Right hindlimb (tissue), 1 donor: ENCODE data around the gene MERTK.
"Not testable (repeated sequence)": the region's sequence is repeated elsewhere in the genome, so short reads cannot be mapped to it uniquely, and the experiment has no call there.

ENCODE experiments used
- DNase-seq: peaks from one replicate; pipeline ENCODE4 v3.0.0-alpha.2; 2018

MERTK gene

DNA sequence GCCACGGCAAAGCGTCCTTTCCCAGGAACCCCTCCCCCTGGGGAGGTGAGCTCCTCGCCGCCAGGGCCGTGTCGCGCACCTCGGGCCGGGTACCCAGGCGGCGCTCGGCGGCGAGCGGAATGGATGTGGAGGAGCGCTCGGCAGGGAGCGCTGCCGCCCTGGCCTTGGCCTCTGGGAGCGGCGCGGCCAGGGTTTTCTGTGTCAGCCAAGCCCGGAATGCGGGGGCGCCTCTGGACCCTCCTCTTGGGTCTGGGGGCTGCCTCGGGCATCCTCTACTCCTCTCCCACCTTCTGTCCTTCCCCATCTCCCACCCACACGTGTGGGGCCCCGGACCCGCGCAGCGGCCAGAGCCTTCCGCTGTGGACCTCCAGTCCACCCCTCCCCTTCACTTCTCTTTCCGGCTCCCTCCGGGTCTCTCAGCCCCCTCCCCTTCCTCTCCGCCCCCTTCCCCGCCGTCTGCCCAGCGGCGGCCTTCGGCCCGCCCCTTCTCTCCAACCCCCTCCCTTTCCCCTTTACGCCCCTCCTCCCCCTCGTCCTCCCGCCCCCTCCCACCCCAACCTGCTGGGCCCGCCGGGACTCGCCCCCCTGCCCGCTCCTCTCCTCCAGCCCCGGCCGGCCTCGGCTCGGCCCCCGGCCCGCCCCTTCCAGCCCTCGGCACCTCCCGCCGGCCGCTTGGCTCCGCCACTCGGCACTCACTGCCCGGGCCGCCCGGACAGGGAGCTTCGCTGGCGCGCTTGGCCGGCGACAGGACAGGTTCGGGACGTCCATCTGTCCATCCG lies at the start of gene MERTK:
Gene MERTK, plus strand, starts transcription at position 684 of the 779 bp plus-strand sequence. CDS start 129 bp downstream, outside the sequence.
- DNase-seq = peak; percentile 96

DNA sequence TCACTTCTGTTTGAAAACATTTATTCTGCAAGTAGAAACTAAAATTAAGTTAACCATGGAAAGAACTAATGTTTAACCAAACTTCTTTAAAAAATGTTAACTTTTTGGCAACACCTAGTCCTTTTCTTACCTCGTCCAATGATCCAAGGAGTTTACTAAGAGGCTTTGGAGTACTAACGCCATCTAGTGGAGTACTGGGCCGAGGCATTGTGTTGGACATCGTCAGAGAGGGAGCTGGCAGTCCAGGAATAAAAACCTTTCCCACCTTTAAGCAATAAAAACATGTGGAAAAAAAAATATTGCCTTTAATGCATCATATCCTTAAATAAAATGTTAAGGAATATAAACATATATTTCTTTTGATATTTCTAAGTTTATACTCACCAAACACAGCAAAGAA lies 47.8 kb upstream of the MERTK start:
- DNase-seq = not testable (repeated sequence)

DNA sequence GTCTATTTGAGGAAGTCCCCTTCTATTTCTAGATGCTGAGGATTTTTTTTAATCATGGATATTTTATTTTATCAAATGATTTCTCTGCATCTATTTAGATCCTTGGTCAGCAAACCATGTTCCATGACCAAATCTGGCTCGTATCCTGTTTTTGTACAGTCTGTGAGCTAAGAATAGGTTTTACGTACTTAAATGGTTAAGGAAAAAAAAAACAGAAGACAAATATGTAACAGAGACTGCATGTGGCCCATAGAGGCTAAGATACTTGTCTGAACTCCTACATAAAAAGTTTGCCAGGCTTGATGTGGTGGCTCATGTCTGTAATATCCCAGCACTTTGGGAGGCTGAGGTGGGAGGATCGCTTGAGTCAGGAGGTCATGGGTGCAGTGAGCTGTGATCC lies 45.9 kb upstream of the MERTK start:
- DNase-seq = not testable (repeated sequence)

DNA sequence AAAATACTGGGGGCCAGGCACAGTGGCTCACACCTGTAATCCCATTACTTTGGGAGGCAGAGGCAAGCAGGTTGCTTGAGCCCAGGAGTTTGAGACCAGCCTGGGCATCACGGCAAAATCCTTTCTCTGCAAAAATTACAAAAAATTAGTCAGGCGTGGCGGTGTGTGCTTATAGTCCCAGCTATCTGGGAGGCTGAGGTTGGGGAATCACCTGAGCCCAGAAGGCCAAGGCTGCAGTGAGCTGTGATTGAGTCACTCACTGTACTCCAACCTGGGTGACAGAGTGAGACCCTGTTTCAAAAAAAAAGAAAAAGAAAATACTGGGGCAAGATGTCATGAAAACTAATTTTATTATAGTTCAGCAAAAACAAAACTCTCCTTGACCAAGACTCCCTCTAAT lies 38.4 kb upstream of the MERTK start:
- not testable (repeated sequence) for DNase-seq

DNA sequence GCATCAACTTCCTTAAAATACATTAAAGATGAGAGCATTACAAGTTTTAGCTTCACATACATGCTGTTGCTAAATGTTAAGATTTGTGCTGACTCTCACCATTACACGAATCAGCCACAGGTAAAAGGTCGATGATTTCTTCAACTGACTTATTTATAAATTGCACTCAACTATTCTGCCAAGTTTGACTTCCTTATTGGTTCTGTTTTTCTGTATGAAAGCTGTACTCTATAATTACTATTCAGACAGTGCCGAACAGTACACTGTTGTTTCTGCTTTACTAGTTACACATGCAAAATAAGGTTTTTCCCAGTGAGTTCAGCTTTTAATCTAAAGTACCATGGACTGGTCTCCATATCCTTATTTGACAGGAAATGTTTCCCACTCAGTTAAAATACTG lies 33.3 kb upstream of the MERTK start:
- not testable (repeated sequence) for DNase-seq

DNA sequence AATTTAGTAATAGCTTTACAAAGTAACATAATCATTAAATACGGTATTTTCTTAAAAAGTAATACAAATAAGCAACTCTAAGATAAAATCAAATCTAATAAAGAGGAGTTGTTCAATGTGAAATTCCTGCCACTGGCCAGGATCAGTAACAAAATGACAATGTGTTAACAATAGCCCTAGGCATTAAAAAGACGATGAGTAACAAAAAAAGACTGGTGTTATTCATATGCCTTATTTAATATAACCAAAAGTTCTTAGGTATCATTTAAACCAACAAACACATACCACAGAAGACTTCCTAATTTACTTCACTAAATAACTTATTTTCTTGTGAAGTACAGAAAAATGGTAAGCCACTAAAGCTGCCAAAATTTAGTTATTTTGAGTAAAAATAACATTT lies 25.6 kb upstream of the MERTK start:
- not testable (repeated sequence) for DNase-seq

DNA sequence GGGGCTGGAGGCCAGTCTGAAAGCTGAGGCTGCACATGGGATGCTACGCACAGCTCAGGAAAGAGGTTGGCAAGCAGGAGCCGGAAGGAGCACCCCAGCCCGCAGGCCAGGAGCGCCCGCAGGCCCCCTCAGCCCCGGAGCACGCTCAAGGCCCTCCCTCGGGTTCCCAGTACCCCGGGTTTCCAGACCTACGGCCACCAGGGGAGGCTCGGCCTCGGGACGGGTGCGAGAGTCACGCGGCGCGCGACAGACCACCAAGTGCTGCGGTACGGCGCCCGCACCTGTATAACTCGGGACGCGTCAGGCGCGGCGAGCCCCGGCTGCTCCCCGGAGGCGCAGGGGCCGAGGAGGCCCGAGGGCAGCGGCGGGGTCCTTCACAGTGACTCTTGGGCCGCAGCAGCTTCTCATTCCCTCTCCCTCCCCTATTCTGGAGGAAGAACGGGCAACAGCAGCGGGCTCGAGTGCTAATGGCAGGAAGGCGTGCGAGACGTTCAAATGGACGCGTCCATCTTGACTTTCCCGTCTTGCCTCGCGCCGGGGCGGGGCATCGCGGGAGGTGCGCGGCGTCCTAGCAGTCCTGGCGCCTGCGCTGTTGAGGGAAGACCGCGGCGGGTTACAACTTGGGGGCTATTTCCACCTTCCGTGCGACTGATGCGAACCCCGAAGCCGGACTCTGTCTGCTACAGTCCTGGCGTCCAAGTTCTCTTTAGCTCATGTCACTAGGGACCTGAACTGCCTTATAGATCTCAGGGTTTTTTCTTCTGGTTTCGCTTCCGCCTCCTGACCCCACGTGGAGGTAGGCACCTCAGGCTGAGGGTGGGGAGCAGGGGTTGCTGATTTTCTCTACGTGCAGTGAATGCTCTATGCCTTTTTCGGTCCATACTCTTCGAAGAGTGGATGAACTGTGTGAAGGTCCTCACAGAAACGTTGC lies 14.5 kb upstream of the MERTK start, which contains the start of gene ANAPC1:
Gene ANAPC1, minus strand, starts transcription at position 533 of the 931 bp plus-strand sequence. CDS start 3,368 bp downstream, outside the sequence.
- peak; percentile 90 for DNase-seq

DNA sequence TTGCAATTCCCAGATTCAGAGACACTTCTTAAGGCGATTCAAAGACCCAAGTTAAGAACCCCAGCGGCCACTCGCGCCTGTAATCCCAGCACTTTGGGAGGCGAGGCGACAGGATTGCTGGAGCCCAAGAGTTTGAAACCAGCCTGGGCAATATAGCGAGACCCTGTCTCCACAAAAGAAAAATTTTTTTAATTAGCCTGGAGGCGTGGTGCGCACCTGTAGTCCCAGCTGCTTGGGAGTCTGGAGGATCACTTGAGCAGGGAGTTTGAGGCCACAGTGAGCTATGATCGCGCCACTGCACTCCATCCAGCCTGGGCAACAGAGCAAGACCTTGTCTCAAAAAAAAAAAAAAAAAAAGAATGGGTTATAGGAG lies 13.8 kb upstream of the MERTK start:
- no peak for DNase-seq

DNA sequence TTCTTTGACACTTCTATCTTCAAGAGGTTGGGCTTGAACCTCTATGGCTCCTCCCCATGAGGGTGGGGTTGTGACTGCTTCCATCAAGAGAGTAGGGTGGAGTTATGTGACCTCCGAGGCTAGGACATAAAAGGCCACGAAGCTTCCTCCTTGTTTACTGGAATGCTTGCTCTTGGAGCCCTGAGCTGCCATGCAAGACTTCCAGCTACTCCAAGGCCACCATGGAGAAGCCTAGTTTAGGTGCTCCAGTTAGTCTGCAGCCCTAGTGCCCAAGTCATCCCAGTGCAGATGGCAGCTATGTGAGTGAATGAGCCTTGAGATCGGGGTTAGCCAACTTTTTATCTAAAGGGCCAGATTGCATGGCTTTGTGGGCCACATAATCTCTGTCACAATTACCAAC lies 2.4 kb upstream of the MERTK start:
- DNase-seq = no peak

DNA sequence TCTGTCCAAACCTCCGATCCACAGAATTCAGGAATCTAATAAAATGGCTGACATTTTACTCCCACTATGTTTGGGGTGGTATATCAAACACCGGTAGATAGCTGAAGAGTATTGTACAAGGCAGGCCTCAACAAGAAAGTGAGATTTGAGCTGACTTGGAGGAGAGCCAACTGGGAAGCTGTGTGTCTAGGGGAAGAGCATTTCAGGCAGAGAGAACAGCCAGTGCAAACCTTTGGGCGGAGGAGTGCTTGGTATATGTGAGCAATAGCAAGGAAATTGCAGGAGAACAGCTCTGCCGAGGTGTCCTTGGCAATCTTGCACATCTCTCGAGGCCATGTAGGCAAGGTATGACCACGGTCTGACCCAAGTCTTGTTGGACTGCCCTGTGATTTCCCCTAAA lies 1.8 kb upstream of the MERTK start:
- no peak for DNase-seq

DNA sequence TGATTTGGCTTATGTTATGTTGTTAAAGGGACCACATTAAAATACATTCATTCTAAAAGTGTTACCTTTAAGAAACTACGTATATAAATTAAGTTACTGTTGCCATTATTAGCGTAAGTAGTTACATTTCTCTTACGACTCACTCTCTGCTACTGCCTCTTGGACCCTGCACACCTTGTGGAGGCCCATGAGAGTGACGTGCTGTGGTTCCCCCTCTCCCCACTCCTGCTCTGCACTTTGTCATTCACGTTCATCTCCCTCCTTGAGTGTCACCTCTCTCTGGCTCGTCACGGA lies 830 bp upstream of the MERTK start:
- no peak for DNase-seq

DNA sequence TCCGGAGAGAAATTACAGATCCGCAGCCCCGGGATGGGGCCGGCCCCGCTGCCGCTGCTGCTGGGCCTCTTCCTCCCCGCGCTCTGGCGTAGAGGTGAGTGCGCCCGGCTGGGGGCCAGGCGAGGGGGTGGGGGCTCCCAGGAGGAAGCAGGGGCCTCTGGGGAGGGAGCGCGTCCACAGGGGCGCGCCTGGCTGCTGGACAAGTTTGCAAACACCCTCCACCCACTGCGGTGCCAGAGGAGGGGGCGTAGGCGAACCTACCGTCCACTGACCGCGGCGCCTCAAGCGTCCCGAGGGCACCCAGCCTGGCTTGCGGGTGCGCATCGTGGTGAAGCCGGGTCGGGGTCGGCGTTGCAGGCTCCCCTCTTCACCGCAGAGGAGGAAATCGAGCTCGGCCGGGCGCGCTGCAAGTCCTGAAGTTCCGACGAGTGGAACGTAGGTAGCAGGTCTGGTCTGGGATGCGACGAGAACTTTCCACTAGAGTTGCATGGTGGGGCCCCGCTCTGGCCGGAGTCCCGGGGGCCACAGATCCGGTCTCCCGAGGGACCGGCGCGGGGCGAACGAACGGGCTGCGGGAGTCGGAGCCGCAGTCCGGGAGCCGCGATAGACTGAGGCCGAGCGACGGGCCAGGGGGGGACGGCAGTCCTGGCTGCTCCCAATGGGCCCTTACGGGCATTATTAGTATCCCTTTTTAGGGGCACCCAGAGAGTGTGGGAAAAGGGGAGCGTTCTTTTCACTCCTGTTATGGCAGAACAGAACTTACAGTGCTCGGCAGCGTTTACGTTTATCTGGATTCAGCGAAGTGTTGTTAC lies 502 bp downstream of the MERTK start:
- DNase-seq = no peak

DNA sequence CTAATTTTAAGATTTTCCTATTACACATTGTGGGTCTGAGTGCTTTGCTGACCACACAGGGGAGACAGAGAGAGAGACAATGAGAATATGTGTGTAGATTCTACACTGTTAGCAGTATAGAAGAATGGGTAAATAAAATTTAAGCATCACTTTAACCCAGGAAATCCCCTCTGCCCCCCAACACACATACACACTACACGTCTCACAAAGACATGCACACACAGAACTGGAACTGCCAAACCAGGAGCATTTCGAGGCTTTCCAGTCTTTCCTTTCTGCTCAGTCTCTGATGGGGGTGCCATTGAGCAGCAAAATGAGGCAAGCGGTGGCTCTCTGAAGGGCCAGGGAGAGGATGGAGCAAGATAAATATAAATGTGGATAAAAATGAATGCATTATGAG lies 2.5 kb downstream of the MERTK start:
- peak; percentile 59 for DNase-seq

DNA sequence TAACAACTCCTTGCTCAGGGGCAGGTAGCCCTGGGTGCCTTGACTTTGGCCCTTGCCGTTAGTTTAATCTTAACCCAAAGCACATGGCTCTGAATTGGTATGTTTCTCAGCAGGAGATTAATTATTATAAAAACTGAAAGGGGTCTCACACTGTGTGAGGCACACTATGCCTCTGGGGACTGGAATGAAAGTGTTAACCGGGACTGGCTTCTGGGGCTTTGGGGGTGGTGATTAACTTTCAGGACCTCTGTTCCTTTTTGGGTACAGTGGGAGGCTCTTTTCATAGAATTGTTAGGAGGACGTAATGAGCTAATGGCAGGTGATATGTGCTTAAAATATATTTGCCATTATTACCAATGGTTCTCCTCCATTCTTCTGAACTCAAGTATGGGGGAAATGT lies 5.1 kb downstream of the MERTK start:
- DNase-seq = no peak

DNA sequence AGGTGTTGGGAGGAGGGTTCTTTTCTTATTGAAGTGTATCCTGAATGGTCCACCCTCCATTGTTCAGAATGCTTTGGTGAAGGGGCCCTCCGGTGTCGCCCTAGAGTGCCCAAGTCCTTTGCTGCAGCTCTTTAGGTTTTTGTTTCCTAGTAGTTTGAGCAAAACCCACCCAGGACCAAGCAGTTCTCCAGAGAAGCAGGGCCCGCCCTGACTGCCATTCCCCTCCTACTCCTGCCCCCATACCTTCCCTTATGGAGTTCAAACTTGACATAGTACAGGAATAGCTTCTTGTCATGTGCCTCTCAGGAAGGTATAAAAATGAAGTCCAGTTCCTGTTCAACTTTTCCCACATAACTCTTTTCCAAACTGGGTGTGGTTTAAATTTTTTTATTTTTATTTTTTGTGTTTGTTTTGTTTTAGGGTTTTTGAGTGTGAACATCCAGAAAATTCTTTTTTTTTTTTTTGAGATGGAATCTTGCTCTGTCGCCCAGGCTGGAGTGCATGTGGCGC lies 5.6 kb downstream of the MERTK start:
- DNase-seq = no peak

DNA sequence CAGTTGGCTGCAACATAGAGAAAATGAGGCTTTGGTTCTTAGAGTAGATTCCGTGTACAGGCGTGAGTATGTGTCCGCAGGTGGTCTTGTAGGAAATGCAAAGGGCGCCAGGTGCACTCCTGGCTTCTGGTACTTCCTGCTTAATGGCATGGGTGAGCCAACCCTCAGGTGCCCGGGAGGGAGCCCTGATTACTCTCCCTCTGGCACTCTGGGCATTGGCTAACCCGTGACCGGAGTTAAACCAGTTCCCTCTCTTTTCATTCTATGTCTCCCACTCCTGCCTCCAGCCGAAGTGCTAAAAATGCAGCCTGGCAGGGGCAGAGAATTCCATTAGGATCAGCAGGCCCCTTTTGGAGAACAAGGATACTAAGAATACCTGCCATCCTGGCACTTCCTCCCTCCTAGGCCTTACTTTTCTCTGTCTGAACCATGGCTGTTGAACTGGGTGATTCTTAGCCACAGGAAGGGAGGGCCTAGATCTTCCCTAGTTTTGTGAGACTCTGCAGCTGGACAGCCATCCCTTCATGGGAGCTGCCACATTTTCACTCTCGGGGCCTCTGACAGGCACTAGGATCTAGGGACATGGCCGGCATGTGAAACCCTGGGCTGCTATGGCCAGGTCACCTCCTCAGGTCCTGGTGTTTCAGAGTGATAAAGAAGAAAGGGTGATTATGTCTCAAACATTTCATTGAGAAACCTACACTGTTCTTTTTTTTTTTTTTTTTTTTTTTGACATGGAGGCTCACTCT lies 6.5 kb downstream of the MERTK start:
- DNase-seq = no peak

DNA sequence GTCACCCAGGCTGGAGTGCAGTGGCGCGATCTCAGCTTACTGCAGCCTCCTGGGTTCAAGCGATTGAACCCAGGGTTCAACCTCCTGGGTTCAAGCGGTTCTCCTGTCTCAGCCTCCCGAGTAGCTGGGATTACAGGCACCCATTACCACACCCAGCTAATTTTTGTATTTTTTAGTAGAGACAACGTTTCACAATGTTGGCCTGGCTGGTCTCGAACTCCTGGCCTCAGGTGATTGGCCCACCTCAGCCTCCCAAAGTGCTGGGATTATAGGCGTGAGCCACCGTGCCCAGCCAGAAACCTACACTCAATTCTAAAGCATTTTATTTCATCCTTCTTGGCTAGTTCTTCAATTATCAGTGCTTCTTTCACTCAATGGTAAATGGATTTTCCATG lies 7.1 kb downstream of the MERTK start:
- not testable (repeated sequence) for DNase-seq

DNA sequence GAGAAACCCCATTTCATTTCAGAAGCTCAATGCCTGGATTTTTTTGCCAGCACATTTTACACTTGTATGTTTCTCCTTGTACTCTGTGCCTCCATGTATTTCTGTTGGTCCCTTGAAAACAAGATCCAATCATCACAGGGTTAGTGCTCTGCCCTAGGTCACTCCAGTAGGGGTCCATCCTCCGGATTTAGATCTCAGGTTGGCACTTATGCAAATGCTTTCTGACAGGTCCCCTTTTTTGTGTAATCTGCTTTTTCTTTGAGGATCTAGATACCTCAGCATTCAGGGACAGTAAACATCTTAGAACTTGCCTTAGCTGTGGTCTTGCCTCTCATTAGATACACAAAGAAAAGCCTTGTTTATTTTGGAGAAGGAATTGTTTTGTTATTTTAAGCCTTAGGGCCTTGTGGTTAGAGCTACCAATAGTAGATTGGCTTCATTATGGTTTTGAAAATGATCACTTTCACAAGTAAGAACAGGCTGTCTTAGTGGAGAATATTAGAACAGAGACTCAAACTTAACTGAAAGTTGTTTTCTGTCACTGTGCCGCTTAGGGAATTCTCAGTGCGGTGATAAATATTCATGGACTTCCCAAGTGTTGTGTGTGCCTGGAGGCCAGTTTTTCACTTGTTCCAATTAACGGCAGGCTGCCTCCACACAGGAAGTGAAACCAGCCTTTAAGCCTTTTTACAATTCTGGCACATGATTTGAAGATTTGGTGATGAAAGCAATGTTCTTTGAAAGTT lies 7.8 kb downstream of the MERTK start:
- no peak for DNase-seq

DNA sequence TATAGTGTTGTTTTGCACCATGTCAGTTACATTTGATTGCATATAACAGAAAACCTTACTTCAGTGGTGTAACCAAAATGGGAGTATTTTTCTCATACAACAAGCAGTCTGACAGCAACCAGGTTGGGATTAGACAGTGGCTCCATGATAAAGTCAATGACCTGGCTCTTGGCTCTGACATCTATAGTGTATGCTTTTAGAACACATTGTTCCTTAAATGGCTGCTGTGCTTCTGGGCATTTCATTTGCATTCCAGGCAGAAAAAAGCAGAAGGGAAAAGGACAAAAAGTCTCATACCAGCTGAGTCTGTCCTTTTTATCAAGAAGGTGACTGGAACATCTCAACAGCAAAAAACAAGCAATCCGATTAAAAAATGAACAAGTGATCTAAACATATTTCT lies 10.2 kb downstream of the MERTK start:
- DNase-seq = no peak

DNA sequence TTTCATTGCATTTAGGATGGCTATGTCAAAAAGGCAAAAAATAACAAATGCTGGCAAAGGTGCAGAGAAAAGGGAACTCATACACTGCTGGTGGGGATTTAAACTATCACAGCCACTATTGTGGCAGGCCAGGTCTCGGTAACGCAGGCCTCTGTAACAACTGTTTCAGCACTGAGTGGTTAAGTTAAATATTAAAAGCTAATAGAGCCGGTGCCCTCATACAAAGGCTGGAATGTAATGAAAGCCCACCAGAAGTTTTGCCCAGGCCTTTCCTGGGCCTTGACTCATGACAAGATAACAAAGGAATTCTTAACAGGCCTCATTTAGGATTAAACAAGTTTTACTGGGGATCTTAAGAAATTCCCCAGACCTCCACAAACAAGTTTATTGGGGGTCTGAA lies 10.7 kb downstream of the MERTK start:
- no peak for DNase-seq

DNA sequence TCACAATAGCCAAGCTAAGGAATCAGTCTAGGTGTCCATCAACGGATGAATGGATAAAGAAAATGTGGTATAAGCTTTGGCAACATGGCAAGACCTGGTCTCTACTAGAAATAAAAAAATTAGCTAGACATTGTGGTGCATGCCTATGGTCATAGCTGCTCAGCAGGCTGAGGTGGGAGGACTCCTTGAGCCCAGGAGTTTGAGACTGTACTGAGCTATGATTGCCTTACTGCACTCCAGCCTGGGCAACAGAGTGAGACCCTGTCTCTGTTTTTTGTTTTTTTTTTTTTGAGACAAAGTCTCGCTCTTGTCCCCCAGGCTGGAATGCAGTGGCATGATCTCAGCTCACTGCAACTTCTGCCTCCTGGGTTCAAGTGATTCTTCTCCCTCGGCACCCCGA lies 11.6 kb downstream of the MERTK start:
- not testable (repeated sequence) for DNase-seq
